Lung microvascular endothelial cell (primary cell): ENCODE data around the gene RPL22L1. TPM values are rescaled to one million over a fixed set of nuclear protein-coding genes. Genes with fewer than 3 reads are reported as not detected.
"Not testable (repeated sequence)": the region's sequence is repeated elsewhere in the genome, so short reads cannot be mapped to it uniquely, and the experiment has no call there.

Experiments used
- DNase-seq, 2 donors: peaks; one replicate each; pipeline versions ENCODE4 v3.0.0 to v3.0.0-alpha.2; 2010; ENCODE audit warnings: low read depth in 2 of 2
- total RNA-seq: library from RNA; depleted of rRNA; stranded (reverse); fragments of >200 nt; gene quantifications from 2 replicates; pipeline ENCODE4 v1.2.1, GENCODE V29; 2014

RPL22L1 gene
- total RNA-seq, 1 donor from 2014 or later, result 11.9 TPM

- DNase-seq, result no peak
Measured at GRCh38 chr3:170830580-170830979, 39.4 kb downstream of the RPL22L1 start.

GRCh38 chr3:170829546-170830272 lies 40.3 kb downstream of the RPL22L1 start:
- DNase-seq, result no peak

GRCh38 chr3:170826047-170826446 lies 43.9 kb downstream of the RPL22L1 start:
- DNase-seq, result no peak

- not testable (repeated sequence) for DNase-seq
Measured at GRCh38 chr3:170823562-170823961, 46.4 kb downstream of the RPL22L1 start.

GRCh38 chr3:170818325-170818724 lies 51.7 kb downstream of the RPL22L1 start:
- DNase-seq, result not testable (repeated sequence)

GRCh38 chr3:170817471-170817870 lies 52.5 kb downstream of the RPL22L1 start:
- DNase-seq, result not testable (repeated sequence)

GRCh38 chr3:170816841-170817240 lies 53.2 kb downstream of the RPL22L1 start:
- DNase-seq, result no peak

- DNase-seq, result no peak
Measured at GRCh38 chr3:170816341-170816740, 53.7 kb downstream of the RPL22L1 start.

GRCh38 chr3:170815936-170816335 lies 54.1 kb downstream of the RPL22L1 start:
- DNase-seq, result no peak

GRCh38 chr3:170815340-170815739 lies 54.7 kb downstream of the RPL22L1 start:
- DNase-seq, result no peak

Other genes starting within 250 kb of the RPL22L1 start
- gene EIF5A2, start 38.4 kb upstream of the RPL22L1 start, total RNA-seq, result 4.1 and 4.6 TPM in 2 replicates
- gene SLC2A2, start 156.5 kb upstream of the RPL22L1 start, total RNA-seq, result not detected in 2 replicates